ENCODE data around the gene SLC45A1.

DNA sequence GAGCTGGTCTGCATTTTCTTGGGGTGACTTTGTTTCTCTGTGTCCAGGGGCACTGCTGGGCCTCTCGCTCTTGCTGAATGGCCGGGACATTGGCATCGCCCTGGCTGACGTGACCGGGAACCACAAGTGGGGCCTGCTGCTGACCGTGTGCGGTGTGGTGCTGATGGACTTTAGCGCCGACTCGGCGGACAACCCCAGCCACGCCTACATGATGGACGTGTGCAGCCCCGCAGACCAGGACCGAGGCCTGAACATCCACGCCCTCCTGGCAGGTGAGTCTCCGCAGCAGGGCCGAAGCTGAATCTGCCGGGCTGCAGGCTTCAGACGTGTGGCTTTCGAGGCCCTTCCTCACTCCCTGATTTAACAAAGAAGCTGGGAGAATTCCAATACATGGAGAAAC is 7.9 kb downstream of the SLC45A1 start:
- TF ChIP-seq, protein P1, sequence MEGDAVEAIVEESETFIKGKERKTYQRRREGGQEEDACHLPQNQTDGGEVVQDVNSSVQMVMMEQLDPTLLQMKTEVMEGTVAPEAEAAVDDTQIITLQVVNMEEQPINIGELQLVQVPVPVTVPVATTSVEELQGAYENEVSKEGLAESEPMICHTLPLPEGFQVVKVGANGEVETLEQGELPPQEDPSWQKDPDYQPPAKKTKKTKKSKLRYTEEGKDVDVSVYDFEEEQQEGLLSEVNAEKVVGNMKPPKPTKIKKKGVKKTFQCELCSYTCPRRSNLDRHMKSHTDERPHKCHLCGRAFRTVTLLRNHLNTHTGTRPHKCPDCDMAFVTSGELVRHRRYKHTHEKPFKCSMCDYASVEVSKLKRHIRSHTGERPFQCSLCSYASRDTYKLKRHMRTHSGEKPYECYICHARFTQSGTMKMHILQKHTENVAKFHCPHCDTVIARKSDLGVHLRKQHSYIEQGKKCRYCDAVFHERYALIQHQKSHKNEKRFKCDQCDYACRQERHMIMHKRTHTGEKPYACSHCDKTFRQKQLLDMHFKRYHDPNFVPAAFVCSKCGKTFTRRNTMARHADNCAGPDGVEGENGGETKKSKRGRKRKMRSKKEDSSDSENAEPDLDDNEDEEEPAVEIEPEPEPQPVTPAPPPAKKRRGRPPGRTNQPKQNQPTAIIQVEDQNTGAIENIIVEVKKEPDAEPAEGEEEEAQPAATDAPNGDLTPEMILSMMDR (IDR thresholded peaks at IDR 0.05): no peak
- no peak for TF ChIP-seq POLR2A (IDR thresholded peaks at IDR 0.05)
